BE2C (cell line): ENCODE results near the gene ANK3.
"Not testable (repeated sequence)": the region's sequence is repeated elsewhere in the genome, so short reads cannot be mapped to it uniquely, and the experiment has no call there.

Source experiments
- DNase-seq: peaks from one replicate; pipeline ENCODE4 v3.0.0-alpha.2; 2020
- H3K27me3 ChIP-seq: fragments of 250-450 bp; sonication (Bioruptor Pico); 2 replicates; pipeline ENCODE4 v1.5.1; 2020; ENCODE audit warnings: mild to moderate bottlenecking
- H3K36me3 ChIP-seq: fragments of 250-450 bp; sonication (Bioruptor Pico); 2 replicates; pipeline ENCODE4 v1.5.1; 2020; ENCODE audit warnings: mild to moderate bottlenecking
- H3K4me1 ChIP-seq: fragments of 250-450 bp; sonication (Bioruptor Pico); 2 replicates; pipeline ENCODE4 v1.5.1; 2020
- H3K4me3 ChIP-seq: 2 replicates; pipeline ENCODE4 v1.5.1; 2011; ENCODE audit warnings: low read depth, low read length
- H3K9me3 ChIP-seq: fragments of 250-450 bp; sonication (Bioruptor Pico); 2 replicates; pipeline ENCODE4 v1.5.1; 2020
- TF ChIP-seq, protein P1 (sequence below): IDR thresholded peaks from 2 replicates; pipeline ENCODE4 v1.5.1; 2012; ENCODE audit warnings: mild to moderate bottlenecking, low read depth, low read length

Gene ANK3

DNA sequence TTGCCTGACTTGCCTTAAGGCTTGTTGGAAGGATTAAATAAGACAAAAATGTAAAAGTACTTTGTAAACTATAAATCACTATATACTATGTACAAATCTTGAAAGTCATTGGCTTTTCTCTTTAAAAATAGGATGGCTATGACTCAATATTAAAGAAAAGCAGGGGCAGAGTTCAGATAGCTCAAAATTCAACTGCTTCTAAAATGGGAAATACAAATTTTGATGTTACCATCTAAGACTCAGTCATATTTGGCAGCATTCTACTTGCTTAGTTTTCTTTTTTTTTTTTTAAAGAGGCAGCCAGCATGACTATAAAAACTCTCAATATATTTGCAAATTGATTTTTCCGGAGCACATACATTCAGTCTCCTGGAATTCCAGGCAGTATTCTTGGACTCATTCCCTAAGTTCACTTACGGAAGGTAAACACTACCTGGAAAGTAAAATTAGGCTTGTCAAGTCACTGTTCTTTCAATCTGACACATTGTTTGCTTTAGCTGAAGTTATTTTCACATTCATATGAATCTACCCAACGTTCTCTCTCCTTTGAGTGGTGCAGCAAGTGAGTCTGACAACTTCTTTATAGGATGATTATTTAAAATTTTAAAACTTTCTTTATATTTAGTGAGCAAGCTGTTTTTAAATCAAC is 349.5 kb downstream of the ANK3 start:
- TF ChIP-seq, protein P1, sequence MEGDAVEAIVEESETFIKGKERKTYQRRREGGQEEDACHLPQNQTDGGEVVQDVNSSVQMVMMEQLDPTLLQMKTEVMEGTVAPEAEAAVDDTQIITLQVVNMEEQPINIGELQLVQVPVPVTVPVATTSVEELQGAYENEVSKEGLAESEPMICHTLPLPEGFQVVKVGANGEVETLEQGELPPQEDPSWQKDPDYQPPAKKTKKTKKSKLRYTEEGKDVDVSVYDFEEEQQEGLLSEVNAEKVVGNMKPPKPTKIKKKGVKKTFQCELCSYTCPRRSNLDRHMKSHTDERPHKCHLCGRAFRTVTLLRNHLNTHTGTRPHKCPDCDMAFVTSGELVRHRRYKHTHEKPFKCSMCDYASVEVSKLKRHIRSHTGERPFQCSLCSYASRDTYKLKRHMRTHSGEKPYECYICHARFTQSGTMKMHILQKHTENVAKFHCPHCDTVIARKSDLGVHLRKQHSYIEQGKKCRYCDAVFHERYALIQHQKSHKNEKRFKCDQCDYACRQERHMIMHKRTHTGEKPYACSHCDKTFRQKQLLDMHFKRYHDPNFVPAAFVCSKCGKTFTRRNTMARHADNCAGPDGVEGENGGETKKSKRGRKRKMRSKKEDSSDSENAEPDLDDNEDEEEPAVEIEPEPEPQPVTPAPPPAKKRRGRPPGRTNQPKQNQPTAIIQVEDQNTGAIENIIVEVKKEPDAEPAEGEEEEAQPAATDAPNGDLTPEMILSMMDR = no peak
- Histone ChIP-seq H3K4me1 (no peaks in the 10 kb centered on the region), H3K36me3 (no peaks in the 10 kb centered on the region), H3K27me3 (no peaks in the 10 kb centered on the region), H3K9me3 (no peaks in the 10 kb centered on the region), H3K4me3 (no peak overlapping the region)
- DNase-seq = no peak

DNA sequence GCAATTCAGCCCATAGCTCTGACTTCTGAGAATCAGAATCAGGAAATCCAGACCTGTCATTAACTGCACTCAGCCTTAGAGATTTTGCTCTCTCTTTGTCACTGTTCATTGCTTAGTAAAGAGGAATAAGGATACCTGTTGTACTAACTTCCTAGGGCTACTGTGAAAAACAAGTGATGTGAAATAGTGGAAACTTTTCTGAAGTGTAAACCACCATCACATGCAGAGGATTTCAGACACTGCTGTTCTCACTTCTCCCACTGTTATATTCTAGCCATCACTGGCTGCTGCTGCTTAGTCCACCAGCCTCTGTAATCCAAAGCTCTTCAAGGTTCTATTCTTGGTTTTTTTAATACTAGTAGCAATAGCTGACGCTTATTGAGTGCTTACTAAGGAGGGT is 353.7 kb downstream of the ANK3 start:
- TF ChIP-seq, protein P1 = no peak
- Histone ChIP-seq H3K27me3 (no peaks in the 10 kb centered on the region), H3K9me3 (no peaks in the 10 kb centered on the region), H3K36me3 (no peaks in the 10 kb centered on the region), H3K4me3 (no peak overlapping the region), H3K4me1 (no peaks in the 10 kb centered on the region)
- no peak for DNase-seq

- not testable (repeated sequence) for DNase-seq, H3K9me3 ChIP-seq
Observed at GRCh38 chr10:60035375-60035774, 354.3 kb downstream of the ANK3 start.

GRCh38 chr10:60032723-60033122 is 357.0 kb downstream of the ANK3 start:
- H3K4me3 ChIP-seq = no peak overlapping the region

More at GRCh38 chr10:60035375-60035774, 354.3 kb downstream of the ANK3 start:
- not testable (repeated sequence) for H3K27me3 ChIP-seq, H3K36me3 ChIP-seq, H3K4me3 ChIP-seq, H3K4me1 ChIP-seq

DNA sequence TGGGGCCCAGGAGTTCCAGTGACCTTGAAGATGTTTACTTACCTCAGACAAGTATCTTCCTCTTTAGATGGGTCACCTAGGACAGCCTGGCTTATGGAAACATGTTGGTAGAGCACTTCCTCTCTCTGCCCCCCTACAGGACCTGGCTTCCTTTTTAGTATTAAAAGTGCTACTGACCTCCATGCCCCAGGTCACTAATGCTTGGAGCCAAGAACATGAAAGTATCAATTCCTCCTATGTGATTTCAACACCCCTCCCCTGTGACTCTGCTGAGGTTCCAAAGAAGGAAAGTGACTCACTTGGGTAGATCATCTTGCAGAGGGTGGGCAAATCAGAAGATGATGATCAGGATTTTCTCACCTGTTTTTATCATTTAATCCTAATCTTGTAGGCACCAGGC is 358.0 kb downstream of the ANK3 start:
- no peak overlapping the region for H3K4me3 ChIP-seq
- DNase-seq = no peak
- H3K36me3 ChIP-seq = no peaks in the 10 kb centered on the region
- H3K27me3 ChIP-seq = no peaks in the 10 kb centered on the region
- no peaks in the 10 kb centered on the region for H3K4me1 ChIP-seq
- no peaks in the 10 kb centered on the region for H3K9me3 ChIP-seq
- TF ChIP-seq, protein P1 = no peak

More at GRCh38 chr10:60032723-60033122, 357.0 kb downstream of the ANK3 start:
- Histone ChIP-seq H3K4me1 (no peaks in the 10 kb centered on the region), H3K9me3 (no peaks in the 10 kb centered on the region), H3K27me3 (no peaks in the 10 kb centered on the region), H3K36me3 (no peaks in the 10 kb centered on the region)
- TF ChIP-seq, protein P1 = peak; percentile 63
- DNase-seq = peak; percentile 48

- Histone ChIP-seq H3K9me3 (no peaks in the 10 kb centered on the region), H3K27me3 (no peaks in the 10 kb centered on the region), H3K4me1 (no peaks in the 10 kb centered on the region), H3K4me3 (no peak overlapping the region), H3K36me3 (no peaks in the 10 kb centered on the region)
- TF ChIP-seq, protein P1 = no peak
- DNase-seq = no peak
Observed at GRCh38 chr10:60031183-60031582, 358.5 kb downstream of the ANK3 start.
